Skeletal muscle satellite cell (primary cell): ENCODE results near the gene DERL3. TPM values are rescaled to one million over a fixed set of nuclear protein-coding genes. Genes with fewer than 3 reads are reported as not detected.

Source experiments
- H3K27me3 ChIP-seq: 2 replicates; pipeline ENCODE4 v1.7.0; 2013; ENCODE audit warnings: low read length; ENCODE audit not compliant: control insufficient read depth, insufficient read depth
- H3K36me3 ChIP-seq: 2 replicates; pipeline ENCODE4 v1.7.0; 2013; ENCODE audit warnings: mild to moderate bottlenecking, control low read depth, low read length; ENCODE audit not compliant: insufficient read depth
- H3K4me1 ChIP-seq: 2 replicates; pipeline ENCODE4 v1.7.0; 2013; ENCODE audit warnings: low read length; ENCODE audit not compliant: control insufficient read depth, insufficient read depth
- H3K4me2 ChIP-seq: 2 replicates; pipeline ENCODE4 v1.7.0; 2013; ENCODE audit warnings: mild to moderate bottlenecking, low read length
- H3K4me3 ChIP-seq: 2 replicates; pipeline ENCODE4 v1.7.0; 2013; ENCODE audit warnings: low read length
- H3K9ac ChIP-seq: 2 replicates; pipeline ENCODE4 v1.7.0; 2013; ENCODE audit warnings: mild to moderate bottlenecking, low read depth, low read length, moderate library complexity
- H3K9me3 ChIP-seq: replicated peaks from 2 replicates; pipeline ENCODE4 v1.7.0; 2013; ENCODE audit warnings: mild to moderate bottlenecking, control low read depth, low read length
- small RNA-seq: library from RNA; depleted of rRNA; stranded (forward); fragments of <200 nt; gene quantifications from one replicate; pipeline ENCODE3, GENCODE V24; 2012

The DERL3 gene

GRCh38 chr22:23791738-23792645 is 46.8 kb downstream of the DERL3 start:
- H3K4me1 ChIP-seq, result peaks cover 13% of the 10 kb centered on the region
- peaks cover 44% of the 10 kb centered on the region for H3K36me3 ChIP-seq
- no peak overlapping the region for H3K4me2 ChIP-seq
- no peaks in the 10 kb centered on the region for H3K9me3 ChIP-seq
- H3K9ac ChIP-seq, result no peak overlapping the region
- H3K4me3 ChIP-seq, result no peak overlapping the region
- H3K27me3 ChIP-seq, result no peaks in the 10 kb centered on the region

DNA sequence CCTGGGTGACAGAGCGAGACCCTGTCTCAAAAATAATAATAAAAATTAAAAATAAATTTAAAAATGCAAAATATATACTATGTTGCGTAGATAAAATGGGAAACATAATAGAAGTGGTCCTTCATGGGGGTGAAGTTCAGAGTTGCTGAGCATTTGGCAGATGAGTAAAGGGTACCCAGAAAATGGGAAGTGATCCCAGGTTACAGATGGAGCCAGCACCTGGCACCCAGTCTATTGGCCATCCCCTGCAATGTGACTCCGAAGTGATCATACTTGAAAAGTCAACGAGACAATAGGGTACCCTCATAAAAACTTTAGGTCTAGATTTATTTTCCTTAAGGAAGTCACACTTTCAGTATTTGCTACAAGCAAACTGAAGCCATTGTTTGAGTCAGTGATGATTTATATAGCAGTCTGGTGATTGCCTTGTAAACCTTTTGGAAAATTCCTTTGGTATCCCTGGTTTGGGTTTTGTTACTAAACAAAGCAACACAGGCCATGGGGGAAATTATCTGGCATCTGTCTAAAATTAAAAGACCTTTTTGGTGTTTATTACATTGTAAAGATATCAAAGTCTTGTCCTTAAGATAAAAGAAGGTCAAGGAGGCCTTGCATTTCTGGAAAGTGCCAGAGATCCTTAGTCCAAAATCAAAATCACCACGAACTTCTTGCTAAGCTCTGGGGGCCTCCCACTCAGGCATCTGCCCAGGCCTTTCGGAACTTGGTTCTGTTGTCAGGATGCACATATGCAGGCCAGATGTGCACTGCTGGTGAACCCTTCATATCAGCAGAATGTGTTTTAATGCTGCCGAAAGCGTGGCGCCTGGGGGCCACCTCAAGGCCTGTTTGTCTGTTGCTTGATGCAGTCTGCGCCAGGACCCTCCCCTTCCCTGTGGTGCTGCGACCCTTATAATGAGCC is 47.7 kb downstream of the DERL3 start:
- H3K27me3 ChIP-seq, result no peaks in the 10 kb centered on the region

GRCh38 chr22:23789638-23790037 is 49.2 kb downstream of the DERL3 start:
- Histone ChIP-seq H3K4me2 (no peak overlapping the region), H3K4me1 (peaks cover 12% of the 10 kb centered on the region), H3K27me3 (no peaks in the 10 kb centered on the region), H3K9me3 (no peaks in the 10 kb centered on the region), H3K9ac (no peak overlapping the region), H3K36me3 (peaks cover 26% of the 10 kb centered on the region), H3K4me3 (no peak overlapping the region)

More for the DNA sequence above, 47.7 kb downstream of the DERL3 start:
- Histone ChIP-seq H3K4me1 (peaks cover 12% of the 10 kb centered on the region), H3K36me3 (peaks cover 37% of the 10 kb centered on the region), H3K9me3 (no peaks in the 10 kb centered on the region), H3K9ac (no peak overlapping the region), H3K4me3 (no peak overlapping the region), H3K4me2 (no peak overlapping the region)

- Histone ChIP-seq H3K4me1 (peaks cover 16% of the 10 kb centered on the region), H3K4me2 (no peak overlapping the region), H3K27me3 (no peaks in the 10 kb centered on the region), H3K4me3 (no peak overlapping the region), H3K36me3 (peaks cover 22% of the 10 kb centered on the region), H3K9ac (no peak overlapping the region), H3K9me3 (no peaks in the 10 kb centered on the region)
Observed at GRCh38 chr22:23789121-23789520, 49.7 kb downstream of the DERL3 start.

DNA sequence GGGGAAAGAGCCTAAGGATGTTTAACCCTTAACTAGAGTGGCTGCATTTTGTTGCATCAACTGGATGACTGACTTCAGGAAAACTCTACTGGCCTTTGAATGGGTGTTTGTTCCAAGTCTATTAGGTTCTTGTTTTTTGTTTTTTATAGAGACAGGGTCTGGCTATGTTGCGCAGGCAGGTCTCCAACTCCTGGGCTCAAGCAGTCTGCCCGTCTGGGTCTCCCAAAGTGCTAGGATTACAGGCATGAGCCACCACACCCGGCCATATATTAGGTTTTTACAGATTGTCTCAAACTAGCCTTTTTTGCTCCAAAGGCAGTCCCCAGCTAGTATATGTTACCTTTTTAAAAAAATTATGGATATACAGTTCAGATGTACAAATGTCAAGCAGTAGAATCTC is 50.9 kb downstream of the DERL3 start:
- Histone ChIP-seq H3K36me3 (peaks cover 14% of the 10 kb centered on the region), H3K4me3 (peak overlapping the region; percentile 99), H3K4me1 (peaks cover 17% of the 10 kb centered on the region), H3K9ac (peak overlapping the region; percentile 100), H3K4me2 (peak overlapping the region; percentile 89), H3K9me3 (no peaks in the 10 kb centered on the region), H3K27me3 (no peaks in the 10 kb centered on the region)

DNA sequence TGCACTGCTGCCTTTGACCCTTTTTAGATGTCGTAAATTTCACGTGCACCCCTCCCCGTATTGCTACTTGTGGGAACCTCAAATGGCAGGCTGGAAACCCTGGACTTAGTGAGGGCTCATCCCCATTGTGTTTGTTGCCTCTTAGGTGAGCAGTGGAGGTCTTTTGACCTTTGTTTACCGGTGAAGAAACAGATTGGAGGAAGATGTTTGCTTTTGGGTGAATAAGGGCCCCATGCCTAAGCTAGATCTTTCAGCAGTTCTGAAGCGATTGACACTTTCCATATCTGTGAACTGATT is 51.3 kb downstream of the DERL3 start:
- Histone ChIP-seq H3K9me3 (no peaks in the 10 kb centered on the region), H3K9ac (peak overlapping the region; percentile 100), H3K4me2 (peak overlapping the region; percentile 89), H3K36me3 (peaks cover 10% of the 10 kb centered on the region), H3K4me1 (peaks cover 17% of the 10 kb centered on the region), H3K4me3 (peak overlapping the region; percentile 99), H3K27me3 (no peaks in the 10 kb centered on the region)

GRCh38 chr22:23786752-23787599 is 51.8 kb downstream of the DERL3 start, which contains the start of gene SMARCB1:
SMARCB1 (plus strand) TSS chr22:23786966; CDS start chr22:23787170, 204 bp downstream.
- peak within 1 kb of the TSS; percentile 89 for H3K4me2 ChIP-seq
- H3K4me3 ChIP-seq, result peak within 1 kb of the TSS; percentile 99
- H3K4me1 ChIP-seq, result peaks cover 21% of the 10 kb centered on the region
- H3K9ac ChIP-seq, result peak within 1 kb of the TSS; percentile 100
- no peaks in the 10 kb centered on the region for H3K27me3 ChIP-seq
- peaks cover 5% of the 10 kb centered on the region for H3K36me3 ChIP-seq
- H3K9me3 ChIP-seq, result no peaks in the 10 kb centered on the region

- Histone ChIP-seq H3K9me3 (no peaks in the 10 kb centered on the region), H3K27me3 (no peaks in the 10 kb centered on the region), H3K4me3 (peak overlapping the region; percentile 99), H3K9ac (peak overlapping the region; percentile 100), H3K36me3 (no peaks in the 10 kb centered on the region), H3K4me2 (peak overlapping the region; percentile 89), H3K4me1 (peaks cover 28% of the 10 kb centered on the region)
Observed at GRCh38 chr22:23786261-23786710, 52.5 kb downstream of the DERL3 start.

Small RNA genes lying within 50 kb of the gene (small RNA-seq; reads per million reads assigned to genes)
- gene RN7SL268P, result not detected
